ENCODE measurements around the gene SPNS3. TPM values are rescaled to one million over a fixed set of nuclear protein-coding genes. Genes with fewer than 3 reads are reported as not detected.

The SPNS3 gene
- total RNA-seq, 1 donor from 2014 or later: not detected

GRCh38 chr17:4440021-4440420 is 6.3 kb downstream of the SPNS3 start:
- Mint-ChIP-seq H3K9me3 (ENCODE audit: low read depth) (no peaks in the 10 kb centered on the region), H3K36me3 (ENCODE audit: insufficient read depth) (no peaks in the 10 kb centered on the region), H3K27ac (no peak overlapping the region), H3K27me3 (peaks cover 9% of the 10 kb centered on the region), H3K4me1 (ENCODE audit: low read depth) (no peaks in the 10 kb centered on the region), H3K4me3 (ENCODE audit: low read depth) (no peak overlapping the region)
- TF ChIP-seq, protein P1, sequence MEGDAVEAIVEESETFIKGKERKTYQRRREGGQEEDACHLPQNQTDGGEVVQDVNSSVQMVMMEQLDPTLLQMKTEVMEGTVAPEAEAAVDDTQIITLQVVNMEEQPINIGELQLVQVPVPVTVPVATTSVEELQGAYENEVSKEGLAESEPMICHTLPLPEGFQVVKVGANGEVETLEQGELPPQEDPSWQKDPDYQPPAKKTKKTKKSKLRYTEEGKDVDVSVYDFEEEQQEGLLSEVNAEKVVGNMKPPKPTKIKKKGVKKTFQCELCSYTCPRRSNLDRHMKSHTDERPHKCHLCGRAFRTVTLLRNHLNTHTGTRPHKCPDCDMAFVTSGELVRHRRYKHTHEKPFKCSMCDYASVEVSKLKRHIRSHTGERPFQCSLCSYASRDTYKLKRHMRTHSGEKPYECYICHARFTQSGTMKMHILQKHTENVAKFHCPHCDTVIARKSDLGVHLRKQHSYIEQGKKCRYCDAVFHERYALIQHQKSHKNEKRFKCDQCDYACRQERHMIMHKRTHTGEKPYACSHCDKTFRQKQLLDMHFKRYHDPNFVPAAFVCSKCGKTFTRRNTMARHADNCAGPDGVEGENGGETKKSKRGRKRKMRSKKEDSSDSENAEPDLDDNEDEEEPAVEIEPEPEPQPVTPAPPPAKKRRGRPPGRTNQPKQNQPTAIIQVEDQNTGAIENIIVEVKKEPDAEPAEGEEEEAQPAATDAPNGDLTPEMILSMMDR (IDR thresholded peaks at IDR 0.05; ENCODE audit: unreplicated experiment): no peak
- no peak for DNase-seq (ENCODE audit: low spot score, unreplicated experiment)

DNA sequence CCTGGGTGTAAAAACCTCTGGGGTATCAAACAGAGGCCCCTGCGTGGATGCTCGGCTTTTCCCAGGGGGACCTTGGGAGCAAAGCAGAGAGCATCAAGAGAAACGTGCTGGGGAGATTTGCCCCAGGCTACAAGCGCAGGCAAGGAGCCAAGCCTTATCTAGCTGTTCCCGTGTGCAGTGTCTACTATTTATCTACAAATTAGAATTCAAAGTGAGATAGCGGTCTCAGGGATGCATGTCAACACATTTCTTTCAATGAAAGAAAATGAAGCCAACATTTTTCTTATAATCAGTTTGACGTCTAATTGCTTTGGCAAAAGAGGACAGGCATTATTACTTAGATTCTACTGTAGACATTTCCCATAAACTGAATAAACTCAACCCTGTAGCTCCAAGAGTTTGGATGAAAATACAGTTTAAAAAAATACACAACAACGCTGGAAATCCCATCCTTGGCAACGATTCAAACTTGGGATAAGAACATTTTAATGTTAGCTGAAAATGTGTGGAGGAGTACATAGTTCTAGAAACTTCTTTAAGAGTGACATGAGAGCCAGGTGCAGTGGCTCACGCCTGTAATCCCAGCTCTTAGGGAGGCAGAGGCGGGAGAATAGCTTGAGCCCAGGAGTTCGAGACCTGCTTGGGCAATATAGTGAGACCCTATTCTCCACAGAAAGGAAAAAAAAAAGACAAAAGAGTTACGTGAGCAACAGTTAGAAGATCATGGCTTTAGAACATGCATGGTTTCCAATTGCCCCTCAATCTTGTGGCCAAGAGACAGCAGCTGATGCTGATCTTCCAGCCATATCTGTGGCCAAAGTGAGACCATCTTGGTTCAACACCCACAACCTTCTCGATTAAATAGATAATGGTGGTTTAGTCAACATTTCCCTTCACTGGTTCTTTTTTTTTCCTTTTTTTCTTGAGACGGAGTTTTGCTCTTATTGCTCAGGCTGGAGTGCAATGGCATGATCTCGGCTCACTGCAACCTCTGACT is 7.2 kb downstream of the SPNS3 start:
- TF ChIP-seq, protein P1 (IDR thresholded peaks at IDR 0.05; ENCODE audit: unreplicated experiment): no peak
- no peak overlapping the region for H3K27ac Mint-ChIP-seq
- H3K4me3 Mint-ChIP-seq (ENCODE audit: low read depth): no peak overlapping the region
- no peaks in the 10 kb centered on the region for H3K36me3 Mint-ChIP-seq (ENCODE audit: insufficient read depth)
- DNase-seq (ENCODE audit: low spot score, unreplicated experiment): no peak
- no peaks in the 10 kb centered on the region for H3K4me1 Mint-ChIP-seq (ENCODE audit: low read depth)
- no peaks in the 10 kb centered on the region for H3K9me3 Mint-ChIP-seq (ENCODE audit: low read depth)
- H3K27me3 Mint-ChIP-seq: peaks cover 6% of the 10 kb centered on the region

DNA sequence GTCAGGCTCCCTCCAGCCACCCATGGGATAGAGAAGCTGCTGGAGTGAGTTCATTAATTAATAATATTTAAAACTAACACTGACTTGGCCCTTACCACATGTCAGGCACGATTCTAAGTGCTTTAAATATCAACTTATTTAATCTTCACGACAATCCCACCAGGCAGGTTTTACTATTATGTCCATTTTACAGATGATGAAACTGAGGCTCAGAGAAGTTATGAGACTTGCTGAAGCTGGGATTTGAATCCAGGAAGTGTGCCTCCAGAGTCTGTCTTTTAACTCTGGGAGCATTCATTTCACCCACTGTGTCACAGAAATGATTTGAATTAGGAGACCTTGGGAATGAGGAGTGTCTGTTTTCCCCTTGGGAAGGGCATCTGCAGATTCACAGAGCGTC is 8.8 kb downstream of the SPNS3 start:
- TF ChIP-seq, protein P1 (IDR thresholded peaks at IDR 0.05; ENCODE audit: unreplicated experiment): no peak
- Mint-ChIP-seq H3K4me1 (ENCODE audit: low read depth) (no peaks in the 10 kb centered on the region), H3K9me3 (ENCODE audit: low read depth) (no peaks in the 10 kb centered on the region), H3K27ac (no peak overlapping the region), H3K4me3 (ENCODE audit: low read depth) (no peak overlapping the region), H3K27me3 (peaks cover 6% of the 10 kb centered on the region), H3K36me3 (ENCODE audit: insufficient read depth) (no peaks in the 10 kb centered on the region)
- DNase-seq (ENCODE audit: low spot score, unreplicated experiment): no peak

DNA sequence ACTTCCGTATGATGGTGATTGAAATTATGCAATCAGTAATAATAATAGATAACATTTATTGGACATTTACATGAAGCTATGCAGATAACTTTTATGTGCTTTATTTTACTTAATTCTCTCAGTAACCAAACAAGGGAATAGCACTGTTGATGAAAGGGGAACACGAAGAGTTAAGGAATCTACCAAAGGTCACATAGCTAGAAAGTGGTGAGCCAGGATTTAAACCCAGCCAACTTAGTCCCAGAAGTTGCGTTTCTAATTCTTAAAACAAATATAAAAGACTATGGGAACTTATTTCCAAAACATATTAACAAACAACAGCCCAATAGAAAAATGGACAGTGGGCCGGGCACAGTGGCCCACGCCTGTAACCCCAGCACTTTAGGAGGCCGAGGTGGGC is 9.7 kb downstream of the SPNS3 start:
- Mint-ChIP-seq H3K27me3 (peaks cover 9% of the 10 kb centered on the region), H3K4me3 (ENCODE audit: low read depth) (no peak overlapping the region), H3K4me1 (ENCODE audit: low read depth) (no peaks in the 10 kb centered on the region), H3K9me3 (ENCODE audit: low read depth) (no peaks in the 10 kb centered on the region), H3K27ac (no peak overlapping the region), H3K36me3 (ENCODE audit: insufficient read depth) (no peaks in the 10 kb centered on the region)
- DNase-seq (ENCODE audit: low spot score, unreplicated experiment): no peak
- TF ChIP-seq, protein P1 (IDR thresholded peaks at IDR 0.05; ENCODE audit: unreplicated experiment): no peak

DNA sequence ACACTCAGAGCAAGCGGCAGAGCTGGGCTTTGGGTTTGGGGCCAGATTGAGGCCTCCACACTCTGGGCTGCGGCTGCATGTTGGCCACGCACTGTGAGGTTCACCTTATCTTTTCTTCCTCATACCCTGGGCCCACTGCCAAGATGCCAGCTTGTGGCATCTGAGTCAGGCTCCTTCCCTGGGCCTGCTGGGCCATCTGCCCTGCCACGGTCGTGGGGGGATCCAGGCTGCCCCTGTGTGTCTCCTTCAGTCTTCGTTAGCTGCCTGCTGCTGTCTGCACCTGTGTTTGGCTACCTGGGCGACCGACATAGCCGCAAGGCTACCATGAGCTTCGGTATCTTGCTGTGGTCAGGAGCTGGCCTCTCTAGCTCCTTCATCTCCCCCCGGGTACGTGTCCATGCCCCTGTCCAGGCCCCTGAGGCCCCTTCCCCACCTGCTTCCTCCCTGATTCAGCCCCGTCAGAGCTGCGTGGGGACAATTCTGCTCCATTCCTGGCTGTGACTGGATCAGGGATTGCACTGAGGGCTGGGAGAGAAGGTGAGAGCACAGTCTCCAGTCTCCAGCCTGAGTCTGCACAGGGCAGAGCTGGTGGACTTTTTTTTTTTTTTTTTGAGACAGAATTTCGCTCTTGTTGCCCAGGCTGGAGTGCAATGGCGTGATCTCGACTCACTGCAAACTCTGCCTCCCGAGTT is 11.2 kb downstream of the SPNS3 start:
- H3K4me3 Mint-ChIP-seq (ENCODE audit: low read depth): no peak overlapping the region
- H3K4me1 Mint-ChIP-seq (ENCODE audit: low read depth): no peaks in the 10 kb centered on the region
- DNase-seq (ENCODE audit: low spot score, unreplicated experiment): no peak
- TF ChIP-seq, protein P1 (IDR thresholded peaks at IDR 0.05; ENCODE audit: unreplicated experiment): no peak
- no peak overlapping the region for H3K27ac Mint-ChIP-seq
- no peaks in the 10 kb centered on the region for H3K9me3 Mint-ChIP-seq (ENCODE audit: low read depth)
- no peaks in the 10 kb centered on the region for H3K36me3 Mint-ChIP-seq (ENCODE audit: insufficient read depth)
- H3K27me3 Mint-ChIP-seq: peaks cover 12% of the 10 kb centered on the region

All from progenitor cell of endocrine pancreas (in vitro differentiated cells).